SK-N-SH (cell line): ENCODE data around the gene GMPR. TPM values are rescaled to one million over a fixed set of nuclear protein-coding genes. Genes with fewer than 3 reads are reported as not detected.

Source experiments
- CTCF ChIA-PET: fragments of 300-600, 350-600 bp; formaldehyde crosslinking; extraction: SDS; loops from one replicate; lab custom pipeline; 2021; lab: Yijun Ruan, JAX
- POLR2A ChIA-PET: fragments of 350-600 bp; sonication (Branson Sonifier 250); formaldehyde crosslinking; extraction: SDS; loops from one replicate; lab custom pipeline; 2020; ENCODE audit warnings: antibody characterized with exemption, inconsistent platforms; lab: Yijun Ruan, JAX
- DNase-seq: peaks from one replicate; pipeline ENCODE4 v3.0.0; 2012
- H2AFZ ChIP-seq: fragments of 200-600 bp; sonication (generic); 2 replicates; pipeline ENCODE4 v1.8.1; 2016; ENCODE audit warnings: antibody characterized with exemption, mild to moderate bottlenecking, low read depth
- H3F3A ChIP-seq: fragments of 200-600 bp; sonication (generic); replicated peaks from 2 replicates; pipeline ENCODE3; 2016; ENCODE audit warnings: antibody characterized with exemption, mild to moderate bottlenecking; ENCODE audit not compliant: insufficient read depth
- H3K27ac ChIP-seq, 2 experiments: fragments of 200-500 bp in 1 of 2; fragments of 200-600 bp in 1 of 2; sonication (Bioruptor generic) in 1 of 2; sonication (generic), shearing (Covaris generic) in 1 of 2; 2 replicates each; pipeline versions ENCODE4 v1.5.1 to v1.6.1; 2014 to 2016; ENCODE audit warnings: low read depth in 2 of 2, inconsistent platforms in 1 of 2, low read length in 1 of 2, mild to moderate bottlenecking in 1 of 2, mixed read lengths in 1 of 2
- H3K27me3 ChIP-seq: fragments of 200-600 bp; sonication (generic), shearing (Covaris generic); 2 replicates; pipeline ENCODE4 v1.6.1; 2016; ENCODE audit warnings: mixed run types; ENCODE audit not compliant: insufficient read depth
- H3K36me3 ChIP-seq, 2 experiments: fragments of 200-500 bp in 1 of 2; fragments of 200-600 bp in 1 of 2; sonication (Bioruptor generic) in 1 of 2; sonication (generic) in 1 of 2; replicated peaks in 1 of 2; 2 replicates each; pipeline versions ENCODE3 to v1.5.1; 2014 to 2016; ENCODE audit warnings: low read length in 1 of 2, mild to moderate bottlenecking in 1 of 2; ENCODE audit not compliant: insufficient read depth in 2 of 2, control insufficient read depth in 1 of 2
- H3K4me1 ChIP-seq, 2 experiments: fragments of 200-500 bp in 1 of 2; fragments of 200-600 bp in 1 of 2; sonication (Bioruptor generic) in 1 of 2; sonication (generic), shearing (Covaris generic) in 1 of 2; 2 replicates each; pipeline versions ENCODE4 v1.5.1 to v1.6.1; 2014 to 2016; ENCODE audit warnings: low read depth in 1 of 2, low read length in 1 of 2, mixed run types in 1 of 2; ENCODE audit not compliant: insufficient read depth in 2 of 2, control insufficient read depth in 1 of 2
- H3K4me2 ChIP-seq: fragments of 200-600 bp; sonication (generic), shearing (Covaris generic); 2 replicates; pipeline ENCODE4 v1.6.1; 2017; ENCODE audit warnings: mixed run types
- H3K4me3 ChIP-seq, 2 experiments: fragments of 200-500 bp in 1 of 2; fragments of 200-600 bp in 1 of 2; sonication (Bioruptor generic) in 1 of 2; sonication (generic), shearing (Covaris generic) in 1 of 2; 2 replicates each; pipeline versions ENCODE4 v1.5.1 to v1.8.1; 2014 to 2016; ENCODE audit warnings: low read depth in 2 of 2, inconsistent platforms in 1 of 2, low read length in 1 of 2, mild to moderate bottlenecking in 1 of 2, mixed read lengths in 1 of 2, moderate library complexity in 1 of 2
- H3K79me2 ChIP-seq: fragments of 200-600 bp; sonication (generic); 2 replicates; pipeline ENCODE4 v1.8.1; 2017; ENCODE audit warnings: mild to moderate bottlenecking; ENCODE audit not compliant: insufficient read depth
- H3K9ac ChIP-seq: fragments of 200-600 bp; sonication (generic); 2 replicates; pipeline ENCODE4 v1.6.1; 2017; ENCODE audit warnings: mixed run types
- H3K9me2 ChIP-seq: fragments of 200-600 bp; sonication (generic); 2 replicates; pipeline ENCODE4 v1.6.1; 2017; ENCODE audit warnings: mixed run types
- H3K9me3 ChIP-seq: fragments of 200-600 bp; sonication (generic); 2 replicates; pipeline ENCODE4 v1.6.1; 2017; ENCODE audit warnings: mixed run types, mild to moderate bottlenecking, moderate library complexity
- H4K20me1 ChIP-seq: fragments of 200-600 bp; sonication (generic); 2 replicates; pipeline ENCODE4 v1.6.1; 2017; ENCODE audit warnings: mild to moderate bottlenecking, mixed run types; ENCODE audit not compliant: insufficient read depth
- ELF1 ChIP-seq: IDR thresholded peaks from 2 replicates; pipeline ENCODE4 v1.4.0; 2012
- FOSL2 ChIP-seq: IDR thresholded peaks from 2 replicates; pipeline ENCODE4 v1.4.0; 2012; ENCODE audit warnings: low read depth, mild to moderate bottlenecking, moderate library complexity, borderline replicate concordance
- GABPA ChIP-seq: IDR thresholded peaks from 2 replicates; pipeline ENCODE4 v1.4.0; 2012; ENCODE audit warnings: low read depth, mild to moderate bottlenecking
- MEF2A ChIP-seq: IDR thresholded peaks from 2 replicates; pipeline ENCODE4 v1.4.0; 2012; ENCODE audit warnings: low read depth, borderline replicate concordance
- RAD21 ChIP-seq: IDR thresholded peaks from 2 replicates; pipeline ENCODE4 v1.6.1; 2012; ENCODE audit warnings: mild to moderate bottlenecking, low read length
- SMC3 ChIP-seq: IDR thresholded peaks from 2 replicates; pipeline ENCODE4 v1.6.1; 2012; ENCODE audit warnings: low read depth, low read length, improper control_type of control experiment
- TCF12 ChIP-seq: IDR thresholded peaks from 2 replicates; pipeline ENCODE4 v1.4.0; 2012
- TEAD4 ChIP-seq: IDR thresholded peaks from 2 replicates; pipeline ENCODE4 v1.4.0; 2012; ENCODE audit warnings: mild to moderate bottlenecking, borderline replicate concordance; ENCODE audit not compliant: insufficient read depth
- WGBS: methylation state at CpG from one replicate; pipeline ENCODE4 v1.1.6; 2017; ENCODE audit warnings: low lambda C conversion rate; 5-methylcytosine and 5-hydroxymethylcytosine counted together
- polyA plus RNA-seq, 3 experiments: library from polyadenylated mRNA; depleted of rRNA; stranded (reverse); fragments of >200 nt; gene quantifications; 2 replicates each; pipeline ENCODE4 v1.2.3, GENCODE V29; 2012
- TF ChIP-seq, protein P1 (sequence below): fragments of 200-600 bp; sonication (generic); IDR thresholded peaks from 2 replicates; pipeline ENCODE4 v1.6.1; 2017; ENCODE audit warnings: antibody characterized with exemption, mild to moderate bottlenecking, moderate library complexity
- TF ChIP-seq, protein P2 (sequence below): IDR thresholded peaks from 2 replicates; pipeline ENCODE4; 2012
- TF ChIP-seq, protein P3 (sequence below): IDR thresholded peaks from 2 replicates; pipeline ENCODE4 v1.4.0; 2012; ENCODE audit warnings: low read depth, borderline replicate concordance
- TF ChIP-seq, protein P4 (sequence below): IDR thresholded peaks from 2 replicates; pipeline ENCODE4 v1.4.0; 2012; ENCODE audit warnings: low read depth, borderline replicate concordance

GMPR gene
- polyA plus RNA-seq, 1 of the 3 experiments (the other 2 are of a cell fraction), result 21.0 TPM

DNA sequence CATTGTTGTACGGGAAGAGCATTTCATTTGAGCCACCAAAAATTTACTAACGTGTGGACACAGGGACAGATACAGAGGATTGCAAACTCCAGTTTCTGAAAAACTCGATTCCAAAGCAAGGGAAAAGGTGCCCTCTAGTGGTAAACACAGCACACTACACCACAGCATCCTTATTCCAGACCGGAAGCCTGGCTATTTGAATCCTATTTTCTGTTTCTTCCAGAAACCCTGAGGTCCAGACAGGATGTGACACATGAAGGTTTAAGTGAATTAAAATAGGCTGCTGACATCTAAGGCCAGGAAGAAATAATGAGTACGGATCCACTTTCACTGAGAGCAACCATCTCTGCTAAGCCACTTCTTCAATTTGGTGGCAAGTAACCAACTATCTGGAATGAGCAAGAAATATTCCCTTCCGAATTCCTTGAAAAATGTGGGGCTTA is 31.8 kb upstream of the GMPR start:
- Histone ChIP-seq H3F3A (peaks cover 3% of the 10 kb centered on the region), H3K4me1 (peaks cover 4 to 11% of the 10 kb centered on the region in 2 experiments; a peak in 3 of 4 replicates), H3K79me2 (no peaks in the 10 kb centered on the region), H3K27ac (peak overlapping the region; percentile 36 to 47; a peak in 3 of 4 replicates), H3K27me3 (no peaks in the 10 kb centered on the region), H3K9me3 (no peaks in the 10 kb centered on the region), H3K4me2 (no peak overlapping the region), H4K20me1 (no peaks in the 10 kb centered on the region), H3K36me3 (no peaks in the 10 kb centered on the region), H2AFZ (peak overlapping the region; percentile 91), H3K4me3 (peak overlapping the region in 1 of 2 experiments; percentile 33; a peak in 1 of 4 replicates), H3K9ac (no peak overlapping the region), H3K9me2 (no peaks in the 10 kb centered on the region; the same call in 1 of the 2 replicates)
- WGBS, result 6% methylated on average over 6 of the region's 6 CpGs
- POLR2A ChIA-PET, result no interaction called here
- CTCF ChIA-PET, result interaction anchor here (0.7 to 19.3 kb wide), 19 partner anchors 8 to 585 kb away, joined by 3 to 226 read pairs (median 3); partner anchors contain the start of gene MYLIP
- TF ChIP-seq, protein P1, sequence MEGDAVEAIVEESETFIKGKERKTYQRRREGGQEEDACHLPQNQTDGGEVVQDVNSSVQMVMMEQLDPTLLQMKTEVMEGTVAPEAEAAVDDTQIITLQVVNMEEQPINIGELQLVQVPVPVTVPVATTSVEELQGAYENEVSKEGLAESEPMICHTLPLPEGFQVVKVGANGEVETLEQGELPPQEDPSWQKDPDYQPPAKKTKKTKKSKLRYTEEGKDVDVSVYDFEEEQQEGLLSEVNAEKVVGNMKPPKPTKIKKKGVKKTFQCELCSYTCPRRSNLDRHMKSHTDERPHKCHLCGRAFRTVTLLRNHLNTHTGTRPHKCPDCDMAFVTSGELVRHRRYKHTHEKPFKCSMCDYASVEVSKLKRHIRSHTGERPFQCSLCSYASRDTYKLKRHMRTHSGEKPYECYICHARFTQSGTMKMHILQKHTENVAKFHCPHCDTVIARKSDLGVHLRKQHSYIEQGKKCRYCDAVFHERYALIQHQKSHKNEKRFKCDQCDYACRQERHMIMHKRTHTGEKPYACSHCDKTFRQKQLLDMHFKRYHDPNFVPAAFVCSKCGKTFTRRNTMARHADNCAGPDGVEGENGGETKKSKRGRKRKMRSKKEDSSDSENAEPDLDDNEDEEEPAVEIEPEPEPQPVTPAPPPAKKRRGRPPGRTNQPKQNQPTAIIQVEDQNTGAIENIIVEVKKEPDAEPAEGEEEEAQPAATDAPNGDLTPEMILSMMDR, result peak; percentile 97
- TF ChIP-seq GABPA, result peak; percentile 34
- TF ChIP-seq FOSL2, result no peak
- TF ChIP-seq SMC3, result peak; percentile 86
- peak; percentile 39; the same call in 1 of the 2 replicates for TF ChIP-seq TCF12
- peak; percentile 98 for TF ChIP-seq RAD21
- peak; percentile 80 for DNase-seq

DNA sequence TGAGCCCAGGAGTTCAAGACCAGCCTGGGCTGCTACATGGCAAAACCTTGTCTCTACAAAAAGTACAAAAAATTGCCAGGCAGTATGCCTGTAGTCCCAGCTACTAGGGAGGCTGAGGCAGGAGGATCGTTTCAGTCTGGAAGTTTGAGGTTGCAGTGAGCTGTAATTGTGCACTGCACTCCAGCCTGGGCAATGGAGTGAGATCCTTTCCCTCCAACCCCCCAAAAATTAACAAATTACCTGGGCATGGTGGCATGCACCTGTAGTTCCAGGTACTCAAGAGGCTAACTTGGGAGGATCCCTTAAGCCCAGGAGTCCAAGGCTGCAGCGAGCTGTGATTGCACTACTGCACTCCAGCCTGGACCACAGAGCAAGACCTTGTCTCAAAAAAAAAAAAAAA is 29.4 kb upstream of the GMPR start:
- no peak for DNase-seq
- Histone ChIP-seq H3K9me3 (no peaks in the 10 kb centered on the region), H3K4me1 (peaks cover 4 to 11% of the 10 kb centered on the region in 2 experiments; a peak in 3 of 4 replicates), H2AFZ (no peak overlapping the region), H3K4me2 (no peak overlapping the region), H3K27ac (no peak overlapping the region), H4K20me1 (no peaks in the 10 kb centered on the region), H3K27me3 (no peaks in the 10 kb centered on the region), H3K79me2 (no peaks in the 10 kb centered on the region), H3K9ac (no peak overlapping the region), H3F3A (peaks cover 3% of the 10 kb centered on the region), H3K36me3 (no peaks in the 10 kb centered on the region), H3K9me2 (no peaks in the 10 kb centered on the region), H3K4me3 (no peak overlapping the region)
- CTCF ChIA-PET, result interaction anchor here (1.4 to 19.3 kb wide), 4 partner anchors 23 to 517 kb away, joined by 3 to 226 read pairs (median 8); partner anchors contain the start of gene GMPR
- 30% methylated on average over 2 of the region's 2 CpGs for WGBS
- POLR2A ChIA-PET, result no interaction called here
- TF ChIP-seq ELF1, result no peak
- TF ChIP-seq TEAD4, result no peak
- no peak for TF ChIP-seq MEF2A
- TF ChIP-seq TCF12, result no peak
- TF ChIP-seq, protein P2, sequence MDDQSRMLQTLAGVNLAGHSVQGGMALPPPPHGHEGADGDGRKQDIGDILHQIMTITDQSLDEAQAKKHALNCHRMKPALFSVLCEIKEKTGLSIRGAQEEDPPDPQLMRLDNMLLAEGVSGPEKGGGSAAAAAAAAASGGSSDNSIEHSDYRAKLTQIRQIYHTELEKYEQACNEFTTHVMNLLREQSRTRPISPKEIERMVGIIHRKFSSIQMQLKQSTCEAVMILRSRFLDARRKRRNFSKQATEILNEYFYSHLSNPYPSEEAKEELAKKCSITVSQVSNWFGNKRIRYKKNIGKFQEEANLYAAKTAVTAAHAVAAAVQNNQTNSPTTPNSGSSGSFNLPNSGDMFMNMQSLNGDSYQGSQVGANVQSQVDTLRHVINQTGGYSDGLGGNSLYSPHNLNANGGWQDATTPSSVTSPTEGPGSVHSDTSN, result no peak
- TF ChIP-seq, protein P3, sequence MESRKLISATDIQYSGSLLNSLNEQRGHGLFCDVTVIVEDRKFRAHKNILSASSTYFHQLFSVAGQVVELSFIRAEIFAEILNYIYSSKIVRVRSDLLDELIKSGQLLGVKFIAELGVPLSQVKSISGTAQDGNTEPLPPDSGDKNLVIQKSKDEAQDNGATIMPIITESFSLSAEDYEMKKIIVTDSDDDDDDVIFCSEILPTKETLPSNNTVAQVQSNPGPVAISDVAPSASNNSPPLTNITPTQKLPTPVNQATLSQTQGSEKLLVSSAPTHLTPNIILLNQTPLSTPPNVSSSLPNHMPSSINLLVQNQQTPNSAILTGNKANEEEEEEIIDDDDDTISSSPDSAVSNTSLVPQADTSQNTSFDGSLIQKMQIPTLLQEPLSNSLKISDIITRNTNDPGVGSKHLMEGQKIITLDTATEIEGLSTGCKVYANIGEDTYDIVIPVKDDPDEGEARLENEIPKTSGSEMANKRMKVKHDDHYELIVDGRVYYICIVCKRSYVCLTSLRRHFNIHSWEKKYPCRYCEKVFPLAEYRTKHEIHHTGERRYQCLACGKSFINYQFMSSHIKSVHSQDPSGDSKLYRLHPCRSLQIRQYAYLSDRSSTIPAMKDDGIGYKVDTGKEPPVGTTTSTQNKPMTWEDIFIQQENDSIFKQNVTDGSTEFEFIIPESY, result no peak
- TF ChIP-seq, protein P4, sequence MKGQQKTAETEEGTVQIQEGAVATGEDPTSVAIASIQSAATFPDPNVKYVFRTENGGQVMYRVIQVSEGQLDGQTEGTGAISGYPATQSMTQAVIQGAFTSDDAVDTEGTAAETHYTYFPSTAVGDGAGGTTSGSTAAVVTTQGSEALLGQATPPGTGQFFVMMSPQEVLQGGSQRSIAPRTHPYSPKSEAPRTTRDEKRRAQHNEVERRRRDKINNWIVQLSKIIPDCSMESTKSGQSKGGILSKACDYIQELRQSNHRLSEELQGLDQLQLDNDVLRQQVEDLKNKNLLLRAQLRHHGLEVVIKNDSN, result no peak
- TF ChIP-seq RAD21, result no peak
